Measurements from ENCODE around the gene ITPRID2.
"Not testable (repeated sequence)": the region's sequence is repeated elsewhere in the genome, so short reads cannot be mapped to it uniquely, and the experiment has no call there.

ITPRID2 gene

DNA sequence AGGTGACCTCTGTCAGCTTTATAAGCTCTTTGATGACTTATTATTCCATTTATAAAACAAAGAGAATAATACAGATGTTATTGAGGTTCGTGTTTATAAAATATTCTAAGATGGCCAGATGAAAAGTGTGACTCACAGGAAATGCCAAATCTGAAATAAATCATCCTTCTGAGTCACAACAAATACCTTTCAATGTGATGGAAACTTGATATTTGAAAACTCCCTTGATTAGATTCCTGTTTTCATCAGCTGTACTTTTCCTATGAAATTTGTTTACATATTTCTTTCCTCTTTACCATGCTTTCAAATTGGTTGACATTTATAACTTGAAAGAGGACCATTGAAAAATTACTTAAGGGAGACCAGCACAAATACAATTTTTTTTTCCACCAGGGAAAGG, 63.5 kb downstream of the ITPRID2 start:
- Histone ChIP-seq H3K27me3 (replicated peaks; ENCODE audit: control insufficient read depth, insufficient read depth, low read length, poor library complexity, severe bottlenecking) (no peaks in the 10 kb centered on the region), H3K27ac (ENCODE audit: insufficient read depth, low read length, poor library complexity, severe bottlenecking) (no peak overlapping the region), H3K4me3 (ENCODE audit: insufficient read depth, low read depth, low read length, poor library complexity, severe bottlenecking) (no peak overlapping the region), H3K36me3 (ENCODE audit: control insufficient read depth, insufficient read depth, low read length) (no peaks in the 10 kb centered on the region), H3K9me3 (ENCODE audit: control insufficient read depth, low read length) (no peaks in the 10 kb centered on the region), H3K4me1 (ENCODE audit: control insufficient read depth, insufficient read depth, low read length, poor library complexity, severe bottlenecking) (peaks cover 5% of the 10 kb centered on the region)
- no peak for DNase-seq

DNA sequence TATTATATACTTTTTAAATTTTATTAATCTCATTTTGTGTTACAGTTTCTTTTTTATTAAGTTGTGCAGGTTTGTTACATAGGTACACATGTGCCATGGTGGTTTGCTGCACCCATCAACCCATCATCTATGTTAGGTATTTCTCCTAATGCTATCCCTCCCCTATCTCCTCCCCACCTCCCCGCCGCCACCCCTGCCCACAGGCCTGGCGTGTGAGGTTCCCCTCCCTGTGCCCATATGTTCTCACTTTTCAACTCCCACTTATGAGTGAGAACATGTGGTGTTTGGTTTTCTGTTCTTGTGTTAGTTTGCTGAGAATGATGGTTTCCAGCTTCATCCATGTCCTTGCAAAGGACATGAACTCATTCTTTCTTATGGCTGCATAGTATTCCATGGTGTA, 64.3 kb downstream of the ITPRID2 start:
- not testable (repeated sequence) for H3K27ac ChIP-seq (ENCODE audit: insufficient read depth, low read length, poor library complexity, severe bottlenecking); H3K36me3 ChIP-seq (ENCODE audit: control insufficient read depth, insufficient read depth, low read length); H3K27me3 ChIP-seq (replicated peaks; ENCODE audit: control insufficient read depth, insufficient read depth, low read length, poor library complexity, severe bottlenecking); H3K9me3 ChIP-seq (ENCODE audit: control insufficient read depth, low read length); DNase-seq; H3K4me1 ChIP-seq (ENCODE audit: control insufficient read depth, insufficient read depth, low read length, poor library complexity, severe bottlenecking); H3K4me3 ChIP-seq (ENCODE audit: insufficient read depth, low read depth, low read length, poor library complexity, severe bottlenecking)

DNA sequence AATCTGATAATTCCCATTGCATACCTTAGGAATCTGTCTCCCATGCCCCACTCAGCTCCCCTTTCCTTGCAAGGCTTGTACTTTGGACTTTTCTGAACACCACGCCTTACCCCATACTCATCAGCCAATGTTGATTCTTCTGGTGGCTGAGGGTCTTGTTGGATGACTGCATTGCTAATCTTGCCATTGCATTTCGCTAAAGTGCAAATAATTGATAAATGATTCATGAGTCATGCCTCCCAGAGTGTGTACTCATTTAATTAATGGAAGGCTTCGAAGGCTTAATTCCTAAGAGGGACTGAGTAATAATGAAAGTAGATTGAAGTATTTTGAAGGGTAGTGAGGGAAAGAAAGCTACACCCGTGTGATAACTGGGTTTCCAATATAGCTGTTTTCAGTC, 66.1 kb downstream of the ITPRID2 start:
- DNase-seq, result no peak
- H3K27ac ChIP-seq (ENCODE audit: insufficient read depth, low read length, poor library complexity, severe bottlenecking), result no peak overlapping the region
- no peaks in the 10 kb centered on the region for H3K36me3 ChIP-seq (ENCODE audit: control insufficient read depth, insufficient read depth, low read length)
- no peak overlapping the region for H3K4me3 ChIP-seq (ENCODE audit: insufficient read depth, low read depth, low read length, poor library complexity, severe bottlenecking)
- H3K9me3 ChIP-seq (ENCODE audit: control insufficient read depth, low read length), result no peaks in the 10 kb centered on the region
- H3K4me1 ChIP-seq (ENCODE audit: control insufficient read depth, insufficient read depth, low read length, poor library complexity, severe bottlenecking), result peaks cover 5% of the 10 kb centered on the region
- no peaks in the 10 kb centered on the region for H3K27me3 ChIP-seq (replicated peaks; ENCODE audit: control insufficient read depth, insufficient read depth, low read length, poor library complexity, severe bottlenecking)

DNA sequence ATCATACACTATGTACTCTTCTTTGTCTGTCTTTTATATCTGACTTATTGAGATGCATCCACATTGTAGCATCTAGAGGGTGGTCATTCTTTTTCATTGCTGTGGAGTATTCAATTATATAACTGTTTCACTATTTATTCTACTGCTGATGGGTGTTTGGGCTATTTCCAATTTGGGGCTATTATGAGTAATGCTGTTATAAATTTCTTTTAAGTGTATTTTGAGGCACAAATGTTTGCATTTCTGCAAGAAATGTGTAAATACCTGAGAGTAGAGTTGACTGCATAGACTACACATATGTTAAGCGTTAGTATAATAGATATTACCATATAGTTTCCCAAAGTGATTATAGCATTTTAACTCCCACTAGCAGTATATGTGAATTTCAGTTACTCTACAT, 67.2 kb downstream of the ITPRID2 start:
- Histone ChIP-seq H3K4me1 (ENCODE audit: control insufficient read depth, insufficient read depth, low read length, poor library complexity, severe bottlenecking) (peaks cover 5% of the 10 kb centered on the region), H3K27me3 (replicated peaks; ENCODE audit: control insufficient read depth, insufficient read depth, low read length, poor library complexity, severe bottlenecking) (no peaks in the 10 kb centered on the region), H3K36me3 (ENCODE audit: control insufficient read depth, insufficient read depth, low read length) (no peaks in the 10 kb centered on the region), H3K27ac (ENCODE audit: insufficient read depth, low read length, poor library complexity, severe bottlenecking) (no peak overlapping the region), H3K9me3 (ENCODE audit: control insufficient read depth, low read length) (no peaks in the 10 kb centered on the region), H3K4me3 (ENCODE audit: insufficient read depth, low read depth, low read length, poor library complexity, severe bottlenecking) (no peak overlapping the region)
- no peak for DNase-seq

DNA sequence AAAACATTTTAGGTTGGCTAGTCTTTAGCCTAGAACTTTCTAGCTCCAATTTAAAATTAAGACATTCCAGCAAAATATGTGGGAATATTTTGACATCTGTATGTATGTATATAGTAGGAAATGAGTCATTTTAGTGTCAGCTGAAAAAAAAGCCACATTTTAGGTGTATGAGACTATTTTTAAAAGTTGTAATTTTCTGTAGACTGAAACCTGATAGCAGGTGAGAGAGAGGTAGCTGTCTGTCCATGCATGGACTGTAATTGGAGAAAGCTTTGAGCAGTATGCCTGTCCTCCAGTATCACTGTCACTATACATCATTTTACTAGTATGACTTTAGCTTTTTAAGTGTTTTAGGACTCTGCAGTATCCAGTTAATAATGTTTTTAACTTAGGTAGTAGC, 68.0 kb downstream of the ITPRID2 start:
- Histone ChIP-seq H3K27ac (ENCODE audit: insufficient read depth, low read length, poor library complexity, severe bottlenecking) (no peak overlapping the region), H3K4me3 (ENCODE audit: insufficient read depth, low read depth, low read length, poor library complexity, severe bottlenecking) (no peak overlapping the region), H3K4me1 (ENCODE audit: control insufficient read depth, insufficient read depth, low read length, poor library complexity, severe bottlenecking) (no peaks in the 10 kb centered on the region), H3K36me3 (ENCODE audit: control insufficient read depth, insufficient read depth, low read length) (no peaks in the 10 kb centered on the region), H3K27me3 (replicated peaks; ENCODE audit: control insufficient read depth, insufficient read depth, low read length, poor library complexity, severe bottlenecking) (no peaks in the 10 kb centered on the region), H3K9me3 (ENCODE audit: control insufficient read depth, low read length) (no peaks in the 10 kb centered on the region)
- no peak for DNase-seq

DNA sequence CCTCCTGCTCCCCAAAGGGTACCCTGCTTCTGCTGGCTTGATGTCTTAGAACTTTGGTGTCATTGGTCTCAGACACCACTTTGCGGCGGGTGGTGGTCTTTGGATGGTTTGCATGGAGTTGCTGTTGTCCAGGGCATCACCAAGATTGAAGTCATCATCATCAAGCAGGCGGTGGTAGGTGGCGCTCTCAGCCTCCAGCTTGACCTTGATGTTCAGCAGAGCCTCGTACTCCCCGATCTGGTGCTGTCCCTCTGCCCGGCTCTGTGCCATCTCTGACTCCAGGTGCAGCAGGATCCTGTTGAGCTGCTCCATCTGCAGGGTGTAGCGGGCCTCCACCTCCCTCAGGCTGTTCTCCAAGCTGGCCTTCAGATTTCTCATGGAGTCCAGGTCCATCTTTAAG, 69.6 kb downstream of the ITPRID2 start:
- not testable (repeated sequence) for H3K9me3 ChIP-seq (ENCODE audit: control insufficient read depth, low read length); H3K4me1 ChIP-seq (ENCODE audit: control insufficient read depth, insufficient read depth, low read length, poor library complexity, severe bottlenecking); H3K4me3 ChIP-seq (ENCODE audit: insufficient read depth, low read depth, low read length, poor library complexity, severe bottlenecking); DNase-seq; H3K36me3 ChIP-seq (ENCODE audit: control insufficient read depth, insufficient read depth, low read length); H3K27ac ChIP-seq (ENCODE audit: insufficient read depth, low read length, poor library complexity, severe bottlenecking); H3K27me3 ChIP-seq (replicated peaks; ENCODE audit: control insufficient read depth, insufficient read depth, low read length, poor library complexity, severe bottlenecking)

DNA sequence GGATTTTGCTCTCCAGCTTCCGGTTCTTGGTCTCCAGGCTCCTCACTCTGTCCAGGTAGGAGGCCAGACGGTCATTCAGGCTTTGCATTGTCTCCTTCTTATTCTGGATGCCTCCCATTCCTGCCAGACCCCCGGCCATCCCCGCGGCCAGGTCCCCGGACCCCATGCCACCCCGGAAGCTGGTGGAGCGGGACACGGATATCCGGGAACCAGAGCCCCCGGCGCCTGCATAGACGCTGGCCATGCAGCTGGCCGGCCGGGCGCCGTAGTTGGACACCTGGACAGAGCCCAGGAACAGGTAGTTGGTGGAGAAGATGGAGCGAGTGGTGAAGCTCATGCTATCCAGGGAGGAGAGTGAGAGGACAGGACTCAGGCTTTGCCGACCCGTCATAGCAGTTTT, 70.6 kb downstream of the ITPRID2 start:
- no peaks in the 10 kb centered on the region for H3K36me3 ChIP-seq (ENCODE audit: control insufficient read depth, insufficient read depth, low read length)
- no peaks in the 10 kb centered on the region for H3K9me3 ChIP-seq (ENCODE audit: control insufficient read depth, low read length)
- no peaks in the 10 kb centered on the region for H3K27me3 ChIP-seq (replicated peaks; ENCODE audit: control insufficient read depth, insufficient read depth, low read length, poor library complexity, severe bottlenecking)
- no peak for DNase-seq
- no peak overlapping the region for H3K27ac ChIP-seq (ENCODE audit: insufficient read depth, low read length, poor library complexity, severe bottlenecking)
- H3K4me1 ChIP-seq (ENCODE audit: control insufficient read depth, insufficient read depth, low read length, poor library complexity, severe bottlenecking), result no peaks in the 10 kb centered on the region
- H3K4me3 ChIP-seq (ENCODE audit: insufficient read depth, low read depth, low read length, poor library complexity, severe bottlenecking), result no peak overlapping the region

DNA sequence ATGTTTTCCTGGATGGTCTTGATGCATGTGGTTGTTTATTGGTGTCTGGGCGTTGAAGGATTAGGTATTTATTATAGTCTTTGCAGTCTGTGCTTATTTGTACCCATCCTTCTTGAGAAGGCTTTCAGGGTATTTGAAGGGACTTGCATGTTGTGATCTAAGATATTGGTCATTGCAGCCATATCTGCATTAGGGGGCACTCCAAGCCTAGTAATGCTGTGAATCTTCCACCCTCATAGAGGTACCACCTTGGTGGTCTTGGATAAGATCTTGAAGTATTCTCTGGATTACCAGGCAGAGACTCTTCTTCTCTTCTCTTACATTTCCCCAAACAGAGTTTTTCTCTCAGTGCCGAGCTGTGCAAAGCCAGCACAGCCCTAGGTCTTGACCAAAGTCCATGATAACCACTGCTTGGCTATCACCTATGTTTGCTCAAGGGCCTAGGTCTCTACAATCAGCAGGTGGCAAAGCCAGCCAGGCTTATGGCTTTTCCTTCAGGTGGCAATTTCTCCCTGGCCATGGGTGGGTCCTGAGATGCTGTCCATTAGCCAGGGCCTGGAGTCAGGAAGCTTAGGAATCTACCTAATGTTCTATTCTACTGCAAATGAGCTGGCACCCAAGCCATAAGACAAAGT, 78.7 kb downstream of the ITPRID2 start:
- Histone ChIP-seq H3K4me3 (ENCODE audit: insufficient read depth, low read depth, low read length, poor library complexity, severe bottlenecking) (no peak overlapping the region), H3K27ac (ENCODE audit: insufficient read depth, low read length, poor library complexity, severe bottlenecking) (no peak overlapping the region), H3K27me3 (replicated peaks; ENCODE audit: control insufficient read depth, insufficient read depth, low read length, poor library complexity, severe bottlenecking) (no peaks in the 10 kb centered on the region), H3K9me3 (ENCODE audit: control insufficient read depth, low read length) (no peaks in the 10 kb centered on the region), H3K4me1 (ENCODE audit: control insufficient read depth, insufficient read depth, low read length, poor library complexity, severe bottlenecking) (no peaks in the 10 kb centered on the region), H3K36me3 (ENCODE audit: control insufficient read depth, insufficient read depth, low read length) (no peaks in the 10 kb centered on the region)
- no peak for DNase-seq

DNA sequence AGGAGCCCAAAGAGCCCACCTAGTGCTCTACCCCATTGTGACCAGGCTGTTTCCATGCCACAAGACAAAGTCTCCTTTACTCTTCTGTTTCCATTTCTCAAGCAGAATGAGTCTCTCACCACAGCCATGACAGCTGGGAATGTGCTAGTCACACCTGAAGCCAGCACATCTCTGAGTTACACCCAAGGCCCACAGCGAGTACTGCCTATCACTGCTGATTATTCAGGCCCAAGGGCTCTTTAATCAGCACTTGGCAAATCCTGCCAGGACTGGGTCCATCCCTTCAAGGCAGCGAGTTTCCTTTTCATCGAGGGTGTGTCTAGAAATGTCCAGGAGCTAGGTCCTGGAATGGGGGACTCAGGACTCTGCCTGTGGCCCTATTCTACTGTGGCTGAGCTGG, 79.5 kb downstream of the ITPRID2 start:
- no peak overlapping the region for H3K4me3 ChIP-seq (ENCODE audit: insufficient read depth, low read depth, low read length, poor library complexity, severe bottlenecking)
- no peaks in the 10 kb centered on the region for H3K27me3 ChIP-seq (replicated peaks; ENCODE audit: control insufficient read depth, insufficient read depth, low read length, poor library complexity, severe bottlenecking)
- no peak overlapping the region for H3K27ac ChIP-seq (ENCODE audit: insufficient read depth, low read length, poor library complexity, severe bottlenecking)

DNA sequence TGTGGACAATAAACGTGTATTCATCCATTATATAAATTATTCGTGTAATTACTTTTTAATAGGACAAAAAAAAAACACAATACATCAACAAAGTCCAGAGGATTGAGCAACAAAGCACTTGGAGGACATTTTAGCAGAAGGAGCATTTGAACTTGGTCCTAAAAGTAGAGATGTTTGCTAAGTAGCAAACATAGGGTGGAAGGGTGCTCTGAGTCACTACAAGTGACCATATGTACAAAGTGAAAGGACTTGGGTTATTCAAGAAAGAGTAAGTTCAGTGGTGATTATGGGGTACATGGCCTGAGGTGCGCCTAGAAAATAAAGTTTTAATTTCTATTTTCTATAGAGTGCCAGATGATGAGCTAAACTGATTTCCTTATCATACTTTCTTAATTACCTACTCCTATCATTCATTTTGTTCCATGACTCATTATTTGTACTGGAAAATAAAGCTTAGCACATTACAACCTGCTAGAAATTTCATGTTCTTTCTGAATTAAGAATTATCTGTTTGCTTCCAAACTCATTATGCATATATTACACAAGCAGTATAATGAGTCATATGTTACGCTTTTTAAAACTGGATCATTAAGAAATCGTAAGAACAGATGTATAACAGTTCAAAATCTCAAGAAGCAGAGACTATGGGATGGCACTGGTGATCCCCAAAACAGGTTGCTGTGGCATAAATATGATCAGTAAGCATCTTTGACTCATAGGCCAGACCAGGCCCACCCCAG, 81.1 kb downstream of the ITPRID2 start:
- no peaks in the 10 kb centered on the region for H3K4me1 ChIP-seq (ENCODE audit: control insufficient read depth, insufficient read depth, low read length, poor library complexity, severe bottlenecking)
- H3K27me3 ChIP-seq (replicated peaks; ENCODE audit: control insufficient read depth, insufficient read depth, low read length, poor library complexity, severe bottlenecking), result no peaks in the 10 kb centered on the region
- DNase-seq, result no peak
- H3K4me3 ChIP-seq (ENCODE audit: insufficient read depth, low read depth, low read length, poor library complexity, severe bottlenecking), result no peak overlapping the region
- no peaks in the 10 kb centered on the region for H3K9me3 ChIP-seq (ENCODE audit: control insufficient read depth, low read length)
- H3K36me3 ChIP-seq (ENCODE audit: control insufficient read depth, insufficient read depth, low read length), result no peaks in the 10 kb centered on the region
- no peak overlapping the region for H3K27ac ChIP-seq (ENCODE audit: insufficient read depth, low read length, poor library complexity, severe bottlenecking)

More for the DNA sequence above, 79.5 kb downstream of the ITPRID2 start:
- H3K9me3 ChIP-seq (ENCODE audit: control insufficient read depth, low read length), result no peaks in the 10 kb centered on the region
- no peak for DNase-seq
- H3K36me3 ChIP-seq (ENCODE audit: control insufficient read depth, insufficient read depth, low read length), result no peaks in the 10 kb centered on the region
- no peaks in the 10 kb centered on the region for H3K4me1 ChIP-seq (ENCODE audit: control insufficient read depth, insufficient read depth, low read length, poor library complexity, severe bottlenecking)
